OCI-LY1 (cell line): ENCODE data around the gene FEZ2.

Experiments
- H2AFZ ChIP-seq: fragments of 200-600 bp; sonication (generic), shearing (Covaris generic); 2 replicates; pipeline ENCODE4 v1.6.0; 2014; ENCODE audit warnings: antibody characterized with exemption, mild to moderate bottlenecking, low read length
- H3F3A ChIP-seq: fragments of 200-600 bp; sonication (generic), shearing (Covaris generic); 2 replicates; pipeline ENCODE4 v1.6.0; 2014; ENCODE audit warnings: mild to moderate bottlenecking, antibody characterized with exemption, low read length, moderate library complexity; ENCODE audit not compliant: insufficient read depth
- H3K27ac ChIP-seq: fragments of 200-600 bp; sonication (generic); 2 replicates; pipeline ENCODE4 v1.5.1; 2014; ENCODE audit warnings: low read length, mixed run types, mild to moderate bottlenecking, low read depth; ENCODE audit not compliant: poor library complexity, severe bottlenecking
- H3K27me3 ChIP-seq: fragments of 200-600 bp; sonication (generic); 2 replicates; pipeline ENCODE4 v1.6.0; 2014; ENCODE audit warnings: antibody characterized with exemption, mild to moderate bottlenecking, low read length, moderate library complexity; ENCODE audit not compliant: insufficient read depth
- H3K36me3 ChIP-seq: fragments of 200-600 bp; sonication (generic); 2 replicates; pipeline ENCODE4 v1.6.1; 2014; ENCODE audit warnings: mild to moderate bottlenecking, antibody characterized with exemption, low read length, moderate library complexity, mixed read lengths; ENCODE audit not compliant: insufficient read depth
- H3K4me1 ChIP-seq: fragments of 200-600 bp; sonication (generic); 2 replicates; pipeline ENCODE4 v1.5.1; 2014; ENCODE audit warnings: mild to moderate bottlenecking, low read length, moderate library complexity; ENCODE audit not compliant: insufficient read depth, severe bottlenecking
- H3K4me2 ChIP-seq: fragments of 200-600 bp; sonication (generic), shearing (Covaris generic); 2 replicates; pipeline ENCODE4 v1.6.1; 2014; ENCODE audit warnings: low read length
- H3K4me3 ChIP-seq: fragments of 200-600 bp; sonication (generic); 2 replicates; pipeline ENCODE4 v1.5.1; 2014; ENCODE audit warnings: low read length, low read depth, mild to moderate bottlenecking, mixed read lengths; ENCODE audit not compliant: poor library complexity, severe bottlenecking
- H3K79me2 ChIP-seq: fragments of 200-600 bp; shearing (Covaris generic); 2 replicates; pipeline ENCODE4 v1.6.1; 2016; ENCODE audit warnings: mixed run types, low read length, mixed read lengths; ENCODE audit not compliant: insufficient read depth
- H3K9ac ChIP-seq: fragments of 200-600 bp; sonication (generic), shearing (Covaris generic); 2 replicates; pipeline ENCODE4 v1.6.1; 2014; ENCODE audit warnings: mild to moderate bottlenecking, low read length, mixed read lengths
- H3K9me2 ChIP-seq: fragments of 200-600 bp; sonication (generic), shearing (Covaris generic); 2 replicates; pipeline ENCODE4 v1.6.1; 2014; ENCODE audit warnings: low read depth, mild to moderate bottlenecking, low read length, mixed read lengths
- H3K9me3 ChIP-seq: fragments of 200-600 bp; shearing (Covaris generic); 2 replicates; pipeline ENCODE4 v1.6.1; 2014; ENCODE audit warnings: low read length, mixed read lengths
- H4K20me1 ChIP-seq: fragments of 200-600 bp; sonication (generic), shearing (Covaris generic); 2 replicates; pipeline ENCODE4 v1.6.0; 2016; ENCODE audit warnings: mild to moderate bottlenecking, low read length; ENCODE audit not compliant: insufficient read depth
- CTCF ChIP-seq: fragments of 200-600 bp; sonication (generic), shearing (Covaris generic); IDR thresholded peaks from 2 replicates; pipeline ENCODE4 v1.5.1; 2017; ENCODE audit warnings: mild to moderate bottlenecking, antibody characterized with exemption, low read length, moderate library complexity, mixed read lengths
- EZH2 ChIP-seq: fragments of 200-600 bp; sonication (generic), shearing (Covaris generic); IDR thresholded peaks from 2 replicates; pipeline ENCODE4 v1.8.0; 2017; ENCODE audit warnings: borderline replicate concordance, mixed run types, mild to moderate bottlenecking, antibody characterized with exemption, low read length, moderate library complexity, mixed read lengths

FEZ2 gene

GRCh38 chr2:36528766-36529392 lies 69.1 kb downstream of the FEZ2 start:
- Histone ChIP-seq H3K4me3 (no peak overlapping the region), H3K36me3 (no peaks in the 10 kb centered on the region), H3K4me2 (no peak overlapping the region), H3K9me2 (no peaks in the 10 kb centered on the region), H3F3A (no peaks in the 10 kb centered on the region), H3K4me1 (no peaks in the 10 kb centered on the region), H3K27ac (no peak overlapping the region), H4K20me1 (no peaks in the 10 kb centered on the region), H3K9ac (no peak overlapping the region), H3K9me3 (no peaks in the 10 kb centered on the region), H3K27me3 (no peaks in the 10 kb centered on the region), H3K79me2 (no peaks in the 10 kb centered on the region), H2AFZ (no peak overlapping the region)
- TF ChIP-seq CTCF (no peak), EZH2 (no peak)

GRCh38 chr2:36528274-36528673 lies 69.7 kb downstream of the FEZ2 start:
- H4K20me1 ChIP-seq = no peaks in the 10 kb centered on the region
- no peaks in the 10 kb centered on the region for H3K79me2 ChIP-seq
- no peaks in the 10 kb centered on the region for H3K4me1 ChIP-seq
- no peak overlapping the region for H3K4me3 ChIP-seq
- H3K9me3 ChIP-seq = no peaks in the 10 kb centered on the region
- no peak for TF ChIP-seq CTCF
- TF ChIP-seq EZH2 = no peak
- H3K9me2 ChIP-seq = no peaks in the 10 kb centered on the region
- no peak overlapping the region for H3K4me2 ChIP-seq
- H3K27ac ChIP-seq = no peak overlapping the region
- no peak overlapping the region for H2AFZ ChIP-seq
- no peaks in the 10 kb centered on the region for H3F3A ChIP-seq
- no peak overlapping the region for H3K9ac ChIP-seq
- H3K27me3 ChIP-seq = no peaks in the 10 kb centered on the region
- H3K36me3 ChIP-seq = no peaks in the 10 kb centered on the region

GRCh38 chr2:36526226-36526625 lies 71.7 kb downstream of the FEZ2 start:
- Histone ChIP-seq H3K9me3 (no peaks in the 10 kb centered on the region), H3K4me2 (no peak overlapping the region), H3K4me3 (no peak overlapping the region), H4K20me1 (no peaks in the 10 kb centered on the region), H2AFZ (no peak overlapping the region), H3K27ac (no peak overlapping the region), H3K9ac (no peak overlapping the region), H3F3A (no peaks in the 10 kb centered on the region), H3K27me3 (no peaks in the 10 kb centered on the region; the same call in 1 of the 2 replicates), H3K79me2 (no peaks in the 10 kb centered on the region), H3K36me3 (no peaks in the 10 kb centered on the region), H3K4me1 (no peaks in the 10 kb centered on the region), H3K9me2 (no peaks in the 10 kb centered on the region)
- no peak for TF ChIP-seq EZH2
- TF ChIP-seq CTCF = no peak
